ENCODE results near the gene LINC00632.

LINC00632 gene

DNA sequence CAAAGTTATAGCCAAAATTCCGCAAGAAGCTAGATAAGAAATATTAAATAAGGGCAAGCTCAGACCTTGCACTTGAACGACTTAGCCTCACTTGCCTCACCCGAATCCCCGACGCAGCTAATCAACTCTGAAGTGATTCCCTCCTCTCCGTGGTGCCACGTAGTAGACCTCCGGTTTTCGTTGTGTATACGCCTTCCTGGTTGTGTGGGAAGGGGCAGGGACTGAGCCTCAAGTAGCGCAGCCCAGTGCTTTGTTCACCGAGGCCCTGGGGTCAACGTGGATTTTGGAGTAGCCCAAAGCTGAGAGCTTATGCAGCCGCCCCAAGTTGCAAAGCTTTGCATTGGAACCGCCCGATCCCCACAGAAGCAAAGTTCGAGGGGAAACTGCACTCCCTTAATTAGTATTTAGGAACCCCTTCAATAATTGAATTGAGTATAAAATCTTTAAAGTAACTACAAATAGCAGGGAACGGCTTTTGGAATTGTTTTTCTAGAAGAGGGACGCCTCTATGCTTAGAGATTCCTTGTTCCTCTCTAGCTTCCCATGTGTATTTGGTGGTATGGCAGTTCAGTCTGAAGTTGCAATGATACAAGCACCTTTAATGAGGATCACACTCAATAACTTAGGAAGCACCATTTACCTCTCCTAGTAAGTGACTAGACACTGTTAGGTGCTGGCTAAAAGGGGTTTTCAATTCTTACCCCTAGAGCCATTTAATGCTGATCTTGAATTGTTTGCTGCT is 55.7 kb downstream of the LINC00632 start:
- DNase-seq (ENCODE audit: low read depth), result no peak

DNA sequence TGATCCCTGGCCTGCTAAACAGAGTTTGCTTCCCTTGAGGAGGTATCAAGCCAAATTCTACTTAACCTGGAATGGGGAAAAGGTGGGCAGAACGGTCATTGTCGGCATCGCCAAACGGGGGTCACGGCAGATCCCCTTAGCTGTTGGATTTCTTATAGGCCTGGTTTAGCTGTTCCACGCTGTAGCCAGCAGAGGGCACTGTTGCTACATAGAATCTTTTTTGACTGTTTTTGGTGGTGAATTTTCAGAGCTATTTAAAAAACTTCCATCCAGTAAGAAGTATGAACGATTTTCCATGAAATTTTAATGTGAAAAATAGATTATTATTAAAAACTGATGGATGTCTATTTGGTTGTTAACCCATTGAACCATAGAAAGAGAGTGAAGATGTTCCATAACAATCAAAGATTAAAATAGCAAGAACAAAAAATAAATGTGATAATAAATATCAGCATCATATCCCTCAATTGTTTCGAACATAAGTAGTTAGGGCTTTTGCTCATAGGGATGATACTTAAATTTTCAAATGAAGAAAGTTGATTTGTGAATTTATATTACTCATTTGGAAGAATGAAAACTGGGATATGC is 56.6 kb downstream of the LINC00632 start:
- DNase-seq (ENCODE audit: low read depth), result no peak

DNA sequence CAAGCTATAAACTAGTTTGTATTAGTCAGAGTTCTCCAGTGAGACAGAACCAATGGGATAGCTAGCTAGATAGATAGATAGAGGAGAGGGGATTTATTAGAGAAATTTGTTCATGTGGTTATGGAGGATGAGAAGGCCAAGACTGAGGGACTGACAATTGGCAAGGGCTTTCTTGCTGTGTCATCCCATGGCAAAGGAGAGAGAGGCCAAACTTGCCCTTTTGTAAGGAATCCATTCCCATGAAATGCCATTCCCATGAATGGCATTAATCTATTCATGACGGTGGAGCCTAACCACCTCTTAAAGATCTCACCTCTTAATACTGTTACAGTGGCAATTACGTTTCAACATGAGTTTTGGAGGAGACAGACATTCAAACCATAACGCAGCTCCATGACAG is 58.1 kb downstream of the LINC00632 start:
- no peak for DNase-seq (ENCODE audit: low read depth)

DNA sequence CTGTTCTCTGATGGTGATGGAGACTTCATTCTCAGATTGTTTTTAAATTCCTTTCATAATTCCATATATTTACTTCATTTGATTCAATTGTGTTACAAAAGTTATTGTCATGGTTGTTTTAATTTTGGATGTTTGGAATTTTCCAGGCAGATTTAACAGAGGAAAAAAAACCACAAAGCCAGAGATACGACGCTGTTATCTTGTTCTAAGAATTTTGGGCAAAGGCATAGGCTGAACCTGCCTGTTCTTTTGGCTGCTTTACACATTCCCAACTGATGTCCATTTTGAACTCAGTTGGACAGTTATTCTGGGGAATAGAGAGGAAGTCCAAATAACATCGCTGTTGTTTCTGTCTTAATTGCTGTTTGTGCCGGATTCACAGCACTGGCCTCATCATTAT is 65.7 kb downstream of the LINC00632 start:
- no peak for DNase-seq (ENCODE audit: low read depth)

DNA sequence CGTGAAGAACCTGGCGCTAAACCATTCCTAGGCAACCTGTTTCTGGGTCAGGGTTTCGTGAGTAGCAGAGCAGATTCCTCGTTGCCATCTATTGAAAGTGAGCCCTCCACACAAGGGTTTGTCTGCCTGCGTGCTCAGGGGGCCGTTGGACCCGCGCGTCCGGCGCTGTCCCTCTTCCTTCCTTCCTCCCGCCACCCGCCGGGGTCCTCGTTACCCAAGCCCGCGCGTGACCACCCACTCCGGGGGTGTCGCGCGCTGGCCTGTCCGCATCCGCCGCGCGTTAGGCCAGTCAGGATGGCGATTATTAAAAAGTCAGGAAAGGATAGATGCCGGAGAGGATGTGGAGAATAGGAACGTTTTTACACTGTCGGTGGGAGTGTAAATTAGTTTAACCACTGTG is 66.8 kb downstream of the LINC00632 start:
- DNase-seq (ENCODE audit: low read depth), result no peak

DNA sequence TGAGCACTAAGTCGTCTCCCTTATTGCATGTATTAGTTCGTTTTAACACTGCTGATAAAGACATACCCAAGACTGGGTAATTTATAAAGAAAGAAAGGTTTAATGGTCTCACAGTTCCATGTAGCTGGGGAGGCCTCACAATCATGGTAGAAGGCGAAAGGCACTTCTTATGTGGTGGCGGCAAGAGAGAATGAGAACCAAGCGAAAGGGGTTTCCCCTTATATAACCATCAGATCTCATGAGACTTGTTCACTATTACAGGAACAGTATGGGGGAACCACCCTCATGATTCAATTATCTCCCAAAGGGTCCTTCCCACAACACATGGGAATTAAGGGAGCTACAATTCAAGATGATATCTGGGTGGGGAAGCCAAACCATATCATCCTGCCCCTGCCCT is 85.1 kb downstream of the LINC00632 start:
- DNase-seq (ENCODE audit: low read depth), result no peak

DNA sequence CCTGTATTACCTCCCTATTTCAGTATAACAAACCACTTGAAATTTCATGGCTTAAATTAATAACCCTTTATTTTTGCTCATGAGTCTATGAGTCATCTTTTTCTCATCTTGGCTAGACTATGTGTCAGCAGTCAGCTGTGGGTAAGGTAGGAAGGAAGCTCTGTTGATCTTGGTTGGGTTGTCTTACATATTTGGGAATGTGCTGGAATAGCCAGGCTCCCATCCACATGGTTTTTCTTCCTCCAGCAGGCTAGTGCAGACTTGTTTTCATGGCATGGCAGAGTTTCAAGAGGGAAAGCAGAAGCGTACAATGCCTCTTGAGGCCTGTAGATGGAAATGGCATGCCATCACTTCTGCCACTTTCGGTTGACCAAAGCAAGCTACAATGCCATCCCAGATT is 89.7 kb downstream of the LINC00632 start:
- no peak for DNase-seq (ENCODE audit: low read depth)

DNA sequence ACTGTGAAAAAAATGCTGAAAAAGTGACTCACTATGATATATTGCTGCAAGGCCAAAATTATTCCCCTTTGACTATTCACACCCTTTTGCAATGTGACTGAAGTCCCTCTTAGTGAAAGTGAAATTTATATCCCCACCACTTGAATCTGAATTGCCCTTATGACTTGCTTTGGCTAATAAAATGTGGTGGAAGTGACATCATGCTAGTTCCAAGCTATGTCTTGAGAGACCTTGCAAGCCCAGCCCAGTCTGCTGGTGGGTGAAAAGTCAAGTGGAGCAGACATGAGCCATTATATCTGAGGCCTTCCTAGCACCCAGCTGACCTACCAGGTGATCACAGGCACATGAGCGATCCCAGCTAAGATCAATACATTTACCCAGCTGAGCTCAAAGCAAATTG is 94.7 kb downstream of the LINC00632 start:
- DNase-seq (ENCODE audit: low read depth), result no peak

DNA sequence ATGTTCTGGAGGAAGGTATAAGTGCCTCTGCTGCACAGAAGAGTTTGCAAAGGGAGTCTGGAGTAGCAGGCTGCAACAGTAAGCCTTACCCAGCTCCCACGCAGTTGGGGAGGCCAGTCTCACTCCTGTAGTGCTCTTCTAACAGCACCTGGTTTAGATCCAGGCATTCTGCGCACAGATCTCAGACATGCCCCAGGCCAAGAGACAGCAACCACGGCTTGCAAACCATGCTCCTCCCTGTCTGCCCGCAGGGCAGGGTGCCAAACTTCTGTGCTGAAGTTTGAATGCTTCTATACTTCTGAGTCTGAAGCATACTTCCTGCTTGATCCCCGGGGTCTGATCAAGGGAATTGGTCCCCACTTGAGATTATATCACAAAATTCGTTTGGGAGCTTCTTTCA is 106.3 kb downstream of the LINC00632 start:
- no peak for DNase-seq (ENCODE audit: low read depth)

DNA sequence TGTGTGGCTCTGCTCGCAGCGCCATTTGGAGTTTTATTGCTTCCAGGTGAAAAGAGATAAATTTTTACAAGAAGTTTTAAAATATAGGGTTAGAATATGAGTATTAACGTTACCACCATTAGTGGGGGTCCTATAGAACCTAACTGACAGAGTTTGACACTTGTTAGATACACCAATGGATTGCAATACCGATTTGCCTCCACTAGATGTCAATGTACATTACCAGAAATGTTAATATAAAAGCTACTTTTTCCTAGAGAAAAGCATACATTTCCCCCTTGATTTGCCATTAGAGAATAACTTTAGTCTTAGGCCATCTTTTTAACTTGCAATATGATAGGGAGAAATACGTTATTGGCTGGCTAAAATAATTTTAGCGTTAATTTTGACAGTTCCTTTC is 108.4 kb downstream of the LINC00632 start:
- DNase-seq (ENCODE audit: low read depth), result no peak

DNA sequence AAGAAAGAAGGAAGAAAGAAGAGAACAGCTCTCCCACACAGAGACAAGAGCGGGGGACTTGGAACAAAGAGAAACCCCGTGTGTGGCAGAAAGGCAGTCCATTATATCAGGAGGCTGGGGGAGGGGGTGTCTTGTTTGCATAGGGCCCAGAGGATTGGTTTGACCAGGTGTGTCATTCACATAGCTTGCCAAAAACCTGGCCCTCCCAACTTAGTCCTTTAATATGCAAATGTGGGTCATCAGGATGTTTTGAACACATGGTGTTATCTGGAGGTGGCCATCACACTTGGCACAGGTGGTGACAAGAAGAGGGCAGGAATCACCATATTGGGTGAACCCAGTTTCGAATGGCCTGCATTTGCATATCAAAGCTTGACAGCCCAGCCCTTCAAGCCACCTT is 111.7 kb downstream of the LINC00632 start:
- no peak for DNase-seq (ENCODE audit: low read depth)

DNA sequence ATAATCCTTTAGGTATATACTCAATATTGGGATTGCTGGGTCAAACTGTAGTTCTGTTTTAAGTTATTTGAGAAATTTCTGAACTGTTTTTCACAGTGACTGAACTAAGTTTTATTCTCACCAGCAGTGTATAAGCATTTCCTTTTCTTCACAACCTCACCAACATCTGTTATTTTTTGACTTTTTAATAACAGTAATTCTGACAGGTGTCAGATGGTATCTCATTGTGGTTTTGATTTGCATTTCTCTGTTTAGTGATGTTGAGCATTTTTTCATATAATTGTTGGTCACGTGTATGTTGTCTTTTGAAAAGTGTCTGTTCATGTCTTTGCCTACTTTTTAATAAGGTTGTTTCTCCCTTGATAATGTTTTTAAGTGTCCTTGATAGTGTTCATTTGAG is 112.6 kb downstream of the LINC00632 start:
- no peak for DNase-seq (ENCODE audit: low read depth)

DNA sequence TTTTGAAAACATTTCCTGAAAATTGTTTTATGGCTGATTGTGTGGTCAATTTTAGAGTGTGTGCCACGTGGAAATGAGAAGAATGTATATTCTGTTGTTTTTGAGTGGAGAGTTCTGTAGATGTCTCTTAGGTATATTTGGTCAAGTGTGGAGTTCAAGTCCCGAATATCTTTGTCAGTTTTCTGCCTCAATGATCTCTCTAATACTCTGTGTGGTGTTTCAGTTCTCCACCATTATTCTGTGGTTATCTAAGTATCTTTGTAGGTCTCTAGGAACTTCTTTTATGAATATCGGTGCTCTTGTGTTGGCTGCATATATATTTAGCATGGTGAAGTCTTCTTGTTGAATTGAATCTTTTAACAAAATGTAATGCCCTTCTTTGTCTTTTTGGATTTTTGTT is 113.3 kb downstream of the LINC00632 start:
- no peak for DNase-seq (ENCODE audit: low read depth)

DNA sequence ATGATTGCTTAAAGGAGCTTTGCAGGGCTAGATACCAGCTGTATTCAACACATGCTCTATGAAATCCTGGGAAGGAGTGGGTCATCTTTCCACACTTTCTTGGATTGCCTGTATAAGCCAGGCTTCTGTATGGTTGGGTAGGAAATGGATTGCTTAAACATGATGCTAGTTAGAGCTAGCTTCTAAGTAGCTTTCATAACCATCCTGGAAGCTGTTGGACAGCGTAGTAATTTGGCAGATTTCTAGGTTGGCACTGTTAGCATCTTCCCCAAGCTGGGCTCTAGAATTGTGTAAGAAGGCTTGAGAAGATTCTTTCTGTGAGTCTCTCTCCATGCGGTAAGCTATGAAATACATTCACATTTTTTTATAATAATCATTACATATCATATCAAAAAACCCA is 127.3 kb downstream of the LINC00632 start:
- DNase-seq (ENCODE audit: low read depth), result no peak

Data from stimulated activated CD8-positive, alpha-beta memory T cell treated with anti-CD3 and anti-CD28 coated beads, Interleukin-7, amount 100 ng/mL, for 24 hours (primary cell).